HUDEP-2 (cell line): ENCODE data around the gene SPECC1.
"Not testable (repeated sequence)": the region's sequence is repeated elsewhere in the genome, so short reads cannot be mapped to it uniquely, and the experiment has no call there.

Experiments used
- DNase-seq, 76 experiments: peaks; one replicate each; lab custom pipeline; 2025; ENCODE audit not compliant: unreplicated experiment in 76 of 76; lab: John Stamatoyannopoulos, UW

The SPECC1 gene

GRCh38 chr17:20092261-20092867 lies 83.2 kb downstream of the SPECC1 start:
- no peak for DNase-seq

GRCh38 chr17:20092973-20093626 lies 83.9 kb downstream of the SPECC1 start:
- DNase-seq: peak in 1 of 76 experiments; percentile 3

- DNase-seq: no peak
Measured at GRCh38 chr17:20094777-20095176, 85.6 kb downstream of the SPECC1 start.

- DNase-seq: peak in 2 of 76 experiments; percentile 11 to 15
Measured at GRCh38 chr17:20095336-20096080, 86.3 kb downstream of the SPECC1 start.

- DNase-seq: no peak
Measured at GRCh38 chr17:20096430-20096829, 87.3 kb downstream of the SPECC1 start.

GRCh38 chr17:20097330-20097729 lies 88.2 kb downstream of the SPECC1 start:
- no peak for DNase-seq

- no peak for DNase-seq
Measured at GRCh38 chr17:20098314-20098713, 89.2 kb downstream of the SPECC1 start.

GRCh38 chr17:20100806-20101205 lies 91.6 kb downstream of the SPECC1 start:
- DNase-seq: not testable (repeated sequence)

GRCh38 chr17:20103454-20104446 lies 94.6 kb downstream of the SPECC1 start:
- no peak for DNase-seq

GRCh38 chr17:20105539-20106280 lies 96.6 kb downstream of the SPECC1 start:
- no peak for DNase-seq

GRCh38 chr17:20106446-20106845 lies 97.3 kb downstream of the SPECC1 start:
- not testable (repeated sequence) for DNase-seq

- DNase-seq: no peak
Measured at GRCh38 chr17:20109076-20109475, 99.9 kb downstream of the SPECC1 start.

GRCh38 chr17:20111538-20111937 lies 102.4 kb downstream of the SPECC1 start:
- DNase-seq: no peak

GRCh38 chr17:20114466-20114865 lies 105.3 kb downstream of the SPECC1 start:
- no peak for DNase-seq

- DNase-seq: peak in 55 of 76 experiments; percentile 2 to 73 (median 37)
Measured at GRCh38 chr17:20116683-20117309, 107.6 kb downstream of the SPECC1 start.

GRCh38 chr17:20118280-20118679 lies 109.1 kb downstream of the SPECC1 start:
- no peak for DNase-seq

- no peak for DNase-seq
Measured at GRCh38 chr17:20120836-20121235, 111.7 kb downstream of the SPECC1 start.

GRCh38 chr17:20121359-20122253 lies 112.4 kb downstream of the SPECC1 start:
- peak in 56 of 76 experiments; percentile 1 to 65 (median 34) for DNase-seq
